NCI-H82 (cell line): ENCODE measurements around the gene MGAT4C.

Experiments
- DNase-seq: peaks from one replicate; lab custom pipeline; 2025; lab: John Stamatoyannopoulos, UW

The MGAT4C gene

DNA sequence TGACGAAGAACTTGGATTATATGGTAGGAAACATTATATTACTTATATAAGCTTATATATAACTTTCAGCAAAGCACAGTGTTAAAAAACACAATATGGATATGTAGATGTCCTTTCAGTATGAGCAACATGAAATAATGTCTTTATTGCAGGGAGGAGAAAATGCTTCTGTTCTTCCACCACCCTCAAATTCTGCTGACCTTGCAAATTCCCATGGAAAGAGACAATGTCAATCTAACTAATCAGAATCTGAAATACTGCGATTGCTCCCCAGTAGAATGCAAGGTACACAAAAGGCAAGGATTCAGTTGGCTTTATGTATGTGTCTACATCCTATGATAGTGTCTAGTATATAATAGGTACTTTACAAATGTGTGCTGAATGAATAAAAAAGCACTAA is 26.4 kb downstream of the MGAT4C start:
- DNase-seq, result no peak

- DNase-seq, result no peak
Measured at GRCh38 chr12:86228656-86229055, 27.5 kb downstream of the MGAT4C start.

DNA sequence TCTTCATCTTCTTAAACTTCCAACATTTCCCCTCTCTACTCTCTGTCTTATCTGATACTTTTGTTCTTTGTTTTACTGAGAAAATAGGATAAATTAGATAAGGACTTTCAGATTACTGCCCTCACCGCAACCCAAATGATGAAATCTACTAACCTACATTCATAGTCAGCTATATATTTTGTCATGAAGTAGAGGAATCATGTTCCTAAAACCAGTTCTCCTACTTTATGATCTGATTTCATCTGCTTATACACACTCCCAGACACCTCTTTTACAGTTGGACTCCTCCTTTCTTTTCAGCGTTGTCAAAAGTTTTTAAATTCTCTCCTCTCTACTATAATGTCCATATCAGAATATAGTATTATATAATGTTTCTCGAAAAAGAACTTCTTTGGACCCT is 29.7 kb downstream of the MGAT4C start:
- no peak for DNase-seq

DNA sequence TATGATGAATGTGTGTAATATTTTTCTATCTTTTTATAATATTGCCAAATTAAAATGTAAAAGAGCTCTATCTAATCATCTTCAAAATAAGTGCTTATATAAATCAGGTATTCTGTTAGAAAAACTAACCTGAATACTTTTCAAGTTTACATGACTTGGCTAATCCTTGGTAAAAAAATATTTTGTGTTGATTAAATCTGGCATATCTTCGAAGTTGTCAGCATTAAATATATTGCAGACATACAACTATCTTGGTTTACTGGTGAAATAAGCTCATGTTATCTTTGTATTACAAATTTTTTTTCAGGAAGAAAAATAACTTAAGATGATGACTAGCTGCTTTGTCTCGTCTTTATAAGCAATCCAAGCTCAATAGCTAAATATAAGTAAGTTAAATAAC is 39.6 kb downstream of the MGAT4C start:
- DNase-seq, result no peak

DNA sequence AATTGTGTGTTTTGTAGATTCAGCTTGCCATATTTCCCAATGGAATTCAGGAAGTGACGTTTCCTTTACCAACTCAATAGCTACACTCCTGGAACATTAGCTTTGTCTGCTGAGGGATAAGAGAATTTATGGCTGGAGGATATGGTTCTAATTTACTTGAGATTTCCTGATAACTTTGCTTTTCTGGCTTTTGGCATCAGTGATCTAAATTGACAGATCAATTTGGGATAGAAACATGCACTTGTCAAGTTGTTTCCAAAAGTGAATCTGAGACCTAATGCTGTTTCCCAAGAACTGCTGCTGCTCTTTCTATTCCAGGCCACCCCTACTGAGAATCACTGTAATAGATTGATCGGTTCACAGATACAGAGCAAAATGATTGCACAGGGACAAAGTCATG is 43.2 kb downstream of the MGAT4C start:
- DNase-seq, result no peak

DNA sequence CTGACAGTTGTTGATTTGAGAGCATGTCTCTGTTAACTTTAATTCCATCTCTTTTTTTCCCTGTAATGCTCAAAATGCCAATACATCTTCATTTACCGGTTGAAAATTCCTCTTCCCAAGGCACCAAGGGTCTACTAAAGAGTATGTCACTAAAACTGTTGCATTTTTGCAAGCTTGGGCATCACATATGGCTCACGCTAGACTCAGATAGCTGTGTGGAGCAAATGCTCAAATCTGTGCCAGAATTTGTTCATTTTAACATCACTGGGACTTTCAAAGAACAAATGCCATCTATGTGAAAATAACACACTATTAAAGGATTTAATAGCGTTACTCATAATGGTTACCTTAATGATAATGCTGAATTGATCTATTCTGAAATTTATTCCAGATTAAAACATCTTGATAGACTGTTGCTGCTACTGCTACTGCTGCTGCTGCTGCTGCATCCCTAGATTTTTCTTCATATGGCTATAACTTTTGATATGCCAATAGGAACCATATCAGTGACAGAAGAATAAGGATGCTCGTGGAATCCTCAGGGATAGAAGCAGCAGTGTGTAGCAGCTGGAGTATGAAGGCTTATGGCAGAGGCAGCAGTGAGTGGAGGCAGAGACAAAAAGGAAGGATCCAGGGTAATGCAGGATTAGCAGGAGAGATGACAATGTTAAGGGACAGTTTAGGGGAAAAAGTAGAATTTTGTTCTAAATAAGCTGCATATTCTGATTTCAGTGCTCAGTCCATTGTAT is 57.3 kb downstream of the MGAT4C start:
- DNase-seq, result peak; percentile 56

- peak; percentile 74 for DNase-seq
Measured at GRCh38 chr12:86196465-86196864, 59.7 kb downstream of the MGAT4C start.

- DNase-seq, result no peak
Measured at GRCh38 chr12:86194721-86195120, 61.5 kb downstream of the MGAT4C start.

- DNase-seq, result no peak
Measured at GRCh38 chr12:86193931-86194330, 62.3 kb downstream of the MGAT4C start.

- DNase-seq, result no peak
Measured at GRCh38 chr12:86188226-86188625, 68.0 kb downstream of the MGAT4C start.

DNA sequence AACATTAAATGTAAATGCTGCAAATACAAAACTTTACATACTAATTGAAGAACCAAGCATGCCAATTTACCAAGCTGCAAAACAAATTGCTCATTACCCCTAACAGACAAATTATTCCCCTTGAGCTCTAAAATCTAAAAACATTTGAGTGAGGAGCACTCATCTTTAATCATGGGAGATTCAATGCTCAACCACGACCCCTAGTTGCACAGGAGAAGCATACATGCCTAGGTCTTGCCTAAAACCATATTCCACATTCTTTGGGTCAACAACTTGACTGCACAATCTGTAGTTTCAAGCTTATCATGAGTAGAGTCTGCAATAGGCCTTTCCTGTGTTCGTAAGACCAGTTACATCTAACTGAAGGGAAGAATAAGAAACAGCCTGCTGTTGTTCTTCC is 69.7 kb downstream of the MGAT4C start:
- no peak for DNase-seq

- DNase-seq, result no peak
Measured at GRCh38 chr12:86179855-86180254, 76.3 kb downstream of the MGAT4C start.

GRCh38 chr12:86174188-86174587 is 82.0 kb downstream of the MGAT4C start:
- no peak for DNase-seq

DNA sequence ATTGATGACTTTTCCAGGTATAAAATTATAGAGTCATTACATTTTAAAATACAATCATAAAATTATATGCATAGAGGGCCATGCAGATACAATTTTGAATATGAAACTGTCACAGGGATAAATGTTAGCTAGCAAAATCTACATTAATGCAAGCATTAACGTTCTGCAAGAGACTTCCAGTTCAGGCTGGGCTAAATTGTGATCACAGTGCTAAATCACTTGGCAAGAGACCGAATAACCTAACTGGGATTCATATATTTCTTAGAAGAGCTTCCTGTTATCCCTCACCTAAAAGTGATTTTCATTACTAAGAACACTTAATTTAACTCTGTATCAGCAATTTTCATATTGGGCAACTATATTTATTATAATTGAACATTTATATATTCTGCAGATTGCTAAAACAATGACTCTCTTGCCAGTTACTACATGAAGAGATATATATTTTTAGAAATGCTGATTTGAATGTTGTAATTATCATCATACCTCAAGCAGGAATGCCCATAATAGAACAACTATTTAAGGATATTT is 83.2 kb downstream of the MGAT4C start:
- DNase-seq, result no peak

DNA sequence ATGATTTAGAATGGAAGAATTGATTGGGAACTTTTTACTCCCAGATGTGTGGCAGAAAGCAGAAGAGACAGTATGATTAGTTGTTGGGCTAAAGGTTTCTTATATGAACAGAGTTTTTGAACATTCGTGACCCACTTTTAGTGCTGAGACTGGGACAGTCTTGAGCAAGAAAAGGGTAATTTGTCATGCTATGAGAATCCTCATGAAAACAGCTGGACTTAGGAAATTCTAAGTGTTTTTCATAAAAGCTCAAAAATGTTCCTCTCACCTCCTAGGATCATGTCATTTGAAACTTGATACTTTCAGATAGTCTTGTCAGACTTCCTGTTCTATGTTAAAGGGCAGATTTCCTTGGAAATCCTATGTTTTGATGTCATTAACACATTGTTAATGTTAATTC is 86.1 kb downstream of the MGAT4C start:
- no peak for DNase-seq

GRCh38 chr12:86158956-86159355 is 97.2 kb downstream of the MGAT4C start:
- no peak for DNase-seq

DNA sequence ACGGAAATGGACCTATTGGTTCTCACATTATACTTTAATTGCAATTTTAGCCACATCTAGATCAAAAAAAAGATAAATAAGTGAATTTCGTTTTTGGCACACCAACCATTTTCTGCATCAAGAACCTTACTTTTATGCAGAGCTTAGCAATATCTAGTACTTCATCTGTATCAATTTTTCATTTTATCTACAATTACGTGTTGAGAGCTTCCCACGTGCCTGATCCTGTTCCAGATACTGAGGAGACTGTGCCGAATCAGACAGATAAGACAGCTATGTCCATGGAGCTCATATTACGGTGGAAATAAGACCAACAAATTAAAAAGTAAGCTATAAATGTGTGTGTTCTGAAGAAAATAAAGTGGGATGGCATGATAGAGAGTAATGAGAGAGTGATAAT is 101.6 kb downstream of the MGAT4C start:
- DNase-seq, result no peak

GRCh38 chr12:86148612-86149011 is 107.6 kb downstream of the MGAT4C start:
- DNase-seq, result no peak

DNA sequence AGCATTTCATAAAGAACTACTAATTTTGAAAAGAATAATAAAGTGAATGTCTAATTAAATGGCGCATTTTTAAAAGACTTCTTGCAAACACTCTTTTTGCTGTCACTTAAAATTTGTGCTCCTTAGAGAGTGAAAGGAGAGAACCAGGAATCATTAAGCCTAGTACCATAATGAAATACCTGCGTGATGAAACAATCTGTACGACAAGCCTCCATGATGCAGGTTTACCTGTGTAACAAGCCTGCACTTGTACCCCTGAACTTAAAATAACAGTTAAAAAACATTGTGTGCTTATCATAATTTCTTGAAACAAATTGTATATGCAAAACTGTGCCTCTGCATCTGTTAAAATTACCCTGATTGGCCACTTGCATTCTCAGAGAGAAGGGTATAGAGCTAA is 108.1 kb downstream of the MGAT4C start:
- no peak for DNase-seq

- DNase-seq, result no peak
Measured at GRCh38 chr12:86145156-86145555, 111.0 kb downstream of the MGAT4C start.

DNA sequence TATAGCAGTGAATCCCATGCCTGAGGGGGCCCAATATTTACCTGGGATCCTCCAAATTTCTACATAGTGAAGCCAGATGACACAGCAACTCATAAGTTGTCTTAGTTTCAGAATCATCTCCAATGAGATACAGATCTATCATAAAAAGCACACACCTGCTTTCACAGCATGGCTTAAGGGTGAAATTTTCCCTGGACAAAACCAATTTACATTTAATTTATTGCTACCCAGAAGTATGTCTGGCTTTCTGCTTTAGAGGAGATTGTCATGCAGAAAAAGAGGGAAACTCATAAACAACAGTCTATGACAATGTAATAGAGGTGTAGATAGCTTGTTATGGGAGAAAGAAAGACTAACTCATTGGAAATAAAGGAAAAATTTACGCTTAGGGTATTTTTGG is 113.0 kb downstream of the MGAT4C start:
- DNase-seq, result no peak

GRCh38 chr12:86139671-86140070 is 116.5 kb downstream of the MGAT4C start:
- no peak for DNase-seq

- no peak for DNase-seq
Measured at GRCh38 chr12:86138770-86139169, 117.4 kb downstream of the MGAT4C start.

- no peak for DNase-seq
Measured at GRCh38 chr12:86137936-86138335, 118.3 kb downstream of the MGAT4C start.
